Measurements from ENCODE around the gene PDE3A.

GRCh38 chr12:20319366-20319765 lies 49.0 kb upstream of the PDE3A start:
- no peak for TF ChIP-seq CTCF (IDR thresholded peaks at IDR 0.05)
- TF ChIP-seq POLR2A (IDR thresholded peaks at IDR 0.05), result no peak
